ENCODE measurements around the gene C20orf96.
A peak's percentile ranks its signal among the peaks of the same experiment; 100 is the strongest.
"Not testable (repeated sequence)": the region's sequence is repeated elsewhere in the genome, so short reads cannot be mapped to it uniquely, and the experiment has no call there.

The C20orf96 gene, protein sequence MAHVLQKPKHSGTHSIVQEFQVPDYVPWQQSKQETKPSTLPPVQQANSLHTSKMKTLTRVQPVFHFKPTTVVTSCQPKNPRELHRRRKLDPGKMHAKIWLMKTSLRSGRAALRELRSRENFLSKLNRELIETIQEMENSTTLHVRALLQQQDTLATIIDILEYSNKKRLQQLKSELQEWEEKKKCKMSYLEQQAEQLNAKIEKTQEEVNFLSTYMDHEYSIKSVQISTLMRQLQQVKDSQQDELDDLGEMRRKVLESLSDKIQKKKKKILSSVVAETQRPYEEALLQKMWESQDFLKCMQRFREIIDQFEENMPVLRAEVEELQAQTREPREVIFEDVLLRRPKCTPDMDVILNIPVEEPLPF

DNA sequence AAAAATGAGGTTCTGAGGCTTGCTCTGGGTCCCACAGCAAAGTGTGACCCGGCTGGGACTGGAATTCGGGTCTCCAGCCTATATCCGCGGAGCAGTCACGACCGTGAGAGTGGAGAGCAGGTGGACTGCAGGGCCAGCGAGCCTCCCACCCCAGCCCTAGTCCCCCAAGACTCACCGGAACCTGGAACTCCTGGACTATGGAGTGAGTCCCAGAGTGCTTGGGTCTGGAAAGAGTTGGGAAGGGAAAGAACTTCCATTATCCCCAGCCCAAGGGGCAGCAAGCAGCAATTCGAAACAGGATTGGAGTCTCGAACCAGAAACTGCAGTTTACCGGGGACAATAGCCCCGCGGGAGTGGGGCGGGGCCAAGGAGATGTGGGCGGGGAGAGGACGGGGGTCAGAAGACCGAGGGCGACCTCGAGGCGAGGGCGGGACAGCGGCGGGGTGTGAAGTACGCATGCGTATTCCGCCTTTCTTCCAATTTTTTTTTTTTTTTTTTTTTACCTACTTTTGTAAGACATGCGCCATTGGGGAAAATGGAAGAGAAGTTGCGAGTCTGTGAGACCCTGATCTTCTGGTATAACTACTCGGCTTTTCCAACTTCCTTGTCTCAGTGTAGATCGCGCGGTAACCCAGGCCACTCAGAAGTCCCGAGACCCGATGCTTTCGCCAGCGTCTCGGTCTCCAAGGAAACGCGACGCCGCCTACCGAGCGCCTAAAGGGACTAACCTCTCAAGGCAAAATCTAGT, at the start of gene C20orf96:
C20orf96 (minus strand) TSS at position 667 of the 748 bp plus-strand sequence; CDS start at position 527, 140 bp downstream.
- peak; percentile 86 to 94 for DNase-seq

DNA sequence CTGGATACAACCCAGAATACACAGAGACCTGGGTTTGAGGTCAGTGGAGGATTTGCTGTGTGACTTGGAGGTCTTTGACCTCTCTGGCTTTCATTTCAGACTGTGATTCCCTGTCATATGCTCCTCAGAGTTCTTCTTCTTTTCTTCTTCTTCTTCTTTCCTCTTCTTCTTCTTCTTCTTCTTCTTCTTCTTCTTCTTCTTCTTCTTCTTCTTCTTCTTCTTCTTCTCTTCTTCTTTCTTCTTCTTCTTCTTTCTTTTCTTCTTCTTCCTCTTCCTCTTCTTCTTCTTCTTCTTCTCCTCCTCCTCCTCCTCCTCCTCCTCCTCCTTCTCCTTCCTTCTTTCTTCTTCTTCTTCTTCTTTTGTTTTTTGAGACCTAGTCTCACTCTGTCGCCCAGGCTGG, 45.5 kb upstream of the C20orf96 start:
- not testable (repeated sequence) for DNase-seq

DNA sequence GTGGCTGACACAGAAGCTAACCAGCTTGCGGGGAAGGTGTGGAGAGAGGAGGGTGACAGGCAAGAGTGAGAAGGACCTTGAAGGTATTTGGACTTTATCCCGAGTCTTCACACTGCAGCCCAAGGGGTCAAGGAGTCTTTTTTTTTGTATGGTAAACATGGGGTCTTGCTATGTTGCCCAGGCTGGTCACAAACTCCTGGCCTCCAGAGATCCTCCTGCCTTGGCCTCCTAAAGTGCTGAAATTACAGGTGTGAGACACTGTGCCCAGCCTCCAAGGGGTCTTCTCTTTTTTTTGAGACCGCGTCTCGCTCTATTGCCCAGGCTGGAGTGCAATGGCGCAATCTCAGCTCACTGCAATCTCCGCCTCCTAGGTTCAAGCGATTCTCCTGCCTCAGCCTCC, 44.0 kb upstream of the C20orf96 start:
- DNase-seq = no peak

DNA sequence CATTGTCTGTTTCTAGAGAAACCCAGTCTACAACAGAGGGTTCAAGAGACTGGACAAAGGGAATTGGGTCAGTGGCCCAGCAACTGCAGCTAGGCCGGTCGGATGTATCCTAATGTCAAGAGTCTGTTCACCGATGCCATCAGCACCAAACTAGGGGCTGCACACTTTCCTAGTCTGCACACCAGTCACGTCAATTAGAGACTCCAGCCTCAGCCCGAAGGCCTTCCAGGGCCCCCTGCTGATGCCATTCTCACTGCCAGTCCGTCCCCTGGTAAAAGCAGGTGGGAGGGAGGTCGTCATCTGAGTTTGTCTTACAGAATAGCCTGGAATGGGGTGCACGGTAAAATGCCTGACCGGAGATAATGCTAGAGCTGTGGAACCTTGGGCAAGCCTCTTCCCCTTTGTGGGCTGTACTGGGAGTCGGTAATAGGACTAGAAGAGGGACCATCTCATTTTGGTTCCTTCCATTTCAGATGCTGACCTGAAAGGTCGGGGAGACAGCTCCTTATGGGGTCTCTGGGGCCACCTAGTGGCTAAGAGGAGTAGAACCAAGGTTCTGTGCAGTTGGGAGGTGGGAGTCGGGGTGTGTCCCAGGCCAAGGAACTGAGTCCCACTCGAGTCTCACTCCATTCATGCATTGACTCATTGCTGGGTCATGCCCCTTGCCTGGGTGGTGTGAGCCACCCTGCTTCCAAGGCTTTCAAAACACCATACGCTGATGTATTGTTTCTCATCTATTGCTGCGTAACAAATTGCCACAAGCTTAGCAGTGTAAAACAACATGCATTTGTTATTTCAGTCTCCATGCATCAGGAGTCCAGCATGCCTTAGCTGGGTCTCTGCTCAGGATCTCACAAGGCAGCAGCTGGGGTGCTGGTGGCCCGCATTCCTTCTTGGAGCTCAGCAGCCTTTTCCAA, 39.9 kb upstream of the C20orf96 start:
- DNase-seq = peak; percentile 56 to 67

DNA sequence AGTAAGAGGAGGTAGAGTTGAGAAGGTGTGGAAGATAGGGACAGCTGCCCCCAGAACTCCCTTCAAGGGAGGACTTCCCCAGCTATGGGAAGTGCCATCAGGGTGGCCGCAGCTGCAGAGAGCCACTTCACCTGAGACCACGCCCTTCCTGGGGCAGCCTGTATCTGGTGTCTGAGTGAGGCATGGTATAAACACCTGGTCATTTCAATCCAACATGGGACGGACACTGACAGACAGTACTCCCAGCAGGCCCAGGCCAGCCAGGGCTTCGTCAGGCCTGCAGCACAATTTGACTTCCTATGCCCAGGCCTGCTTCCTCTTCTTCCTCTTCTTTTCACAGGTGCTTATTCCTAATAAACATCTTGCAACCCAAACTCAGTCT, 39.3 kb upstream of the C20orf96 start:
- no peak for DNase-seq

DNA sequence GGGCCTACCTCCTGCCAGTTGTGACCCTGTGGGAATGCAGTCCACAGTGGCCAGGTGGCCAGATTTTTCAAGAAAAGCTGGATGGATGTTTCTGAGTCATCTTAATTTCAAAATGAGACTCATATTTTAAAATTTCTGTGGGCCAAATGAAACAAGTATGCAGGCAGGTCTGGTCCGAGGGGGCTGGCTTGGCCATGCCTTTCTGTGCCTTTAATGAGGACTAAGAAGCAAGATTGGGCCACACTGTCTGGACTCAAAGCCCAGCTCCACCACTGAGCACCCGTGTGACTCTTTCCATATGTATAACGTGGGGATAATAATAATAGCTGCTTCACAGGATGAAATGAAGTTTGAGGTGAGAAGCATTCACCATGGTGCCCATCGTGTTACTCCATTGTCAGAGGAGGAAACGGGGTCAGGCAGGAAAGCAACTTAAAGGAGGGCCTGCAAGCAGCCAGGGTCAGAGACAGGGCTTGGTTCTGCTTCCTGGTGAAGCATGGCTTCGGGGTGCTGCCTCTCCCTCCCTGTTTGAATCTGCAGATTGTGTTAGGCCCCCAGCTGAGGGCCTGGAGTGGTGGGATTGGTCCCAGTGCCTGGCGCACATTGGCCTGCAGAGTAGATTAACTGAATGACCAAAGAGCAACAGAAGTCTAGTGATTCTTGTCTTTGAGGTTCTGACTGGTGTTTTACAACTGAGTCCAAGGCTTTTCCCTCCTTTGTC, 38.6 kb upstream of the C20orf96 start:
- no peak for DNase-seq

DNA sequence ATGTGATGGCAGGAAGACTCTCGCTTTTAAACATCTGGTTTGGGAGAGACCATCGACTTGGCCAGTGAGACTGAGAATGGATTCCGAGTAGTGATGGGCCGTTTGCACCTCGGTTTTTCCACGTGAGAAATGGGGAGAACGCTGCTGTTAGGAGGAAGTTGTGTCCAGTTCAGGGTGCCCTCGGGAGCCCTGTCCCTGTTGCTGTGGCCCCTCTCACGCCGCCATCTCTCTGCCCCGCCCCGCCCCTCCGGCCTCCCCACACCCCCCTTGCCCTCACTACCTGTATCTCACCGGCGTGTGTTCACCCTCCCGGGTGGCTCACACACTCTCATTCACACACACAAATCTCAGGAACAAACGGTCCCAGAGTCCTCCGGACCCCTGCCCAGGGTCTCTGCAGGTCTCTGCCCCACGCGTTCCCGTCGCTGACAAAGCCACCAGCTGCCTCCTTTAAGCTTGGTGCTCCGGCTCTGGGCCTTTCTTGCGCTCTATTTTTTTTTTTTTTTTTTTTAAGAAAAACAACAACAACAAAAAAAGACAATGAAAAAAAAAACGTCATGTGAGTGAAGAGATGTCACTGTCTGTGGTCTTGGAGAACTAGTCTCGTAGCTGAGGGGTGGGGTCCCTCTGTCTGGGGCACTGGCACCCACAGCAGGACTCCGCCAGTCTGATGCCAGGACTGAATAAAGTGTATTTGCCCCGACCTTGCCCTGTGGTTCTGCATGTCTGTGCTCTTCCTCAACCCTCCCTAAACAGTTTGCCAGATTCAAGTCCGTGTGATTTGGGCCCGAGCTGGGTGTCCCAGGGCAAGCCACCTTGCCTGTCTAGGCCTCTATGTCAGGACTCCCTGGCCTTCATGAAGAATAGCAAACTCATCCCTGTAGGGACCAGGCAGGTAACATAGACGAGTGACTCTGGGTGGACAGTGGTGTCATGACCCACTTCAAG, 37.8 kb upstream of the C20orf96 start:
- no peak for DNase-seq

DNA sequence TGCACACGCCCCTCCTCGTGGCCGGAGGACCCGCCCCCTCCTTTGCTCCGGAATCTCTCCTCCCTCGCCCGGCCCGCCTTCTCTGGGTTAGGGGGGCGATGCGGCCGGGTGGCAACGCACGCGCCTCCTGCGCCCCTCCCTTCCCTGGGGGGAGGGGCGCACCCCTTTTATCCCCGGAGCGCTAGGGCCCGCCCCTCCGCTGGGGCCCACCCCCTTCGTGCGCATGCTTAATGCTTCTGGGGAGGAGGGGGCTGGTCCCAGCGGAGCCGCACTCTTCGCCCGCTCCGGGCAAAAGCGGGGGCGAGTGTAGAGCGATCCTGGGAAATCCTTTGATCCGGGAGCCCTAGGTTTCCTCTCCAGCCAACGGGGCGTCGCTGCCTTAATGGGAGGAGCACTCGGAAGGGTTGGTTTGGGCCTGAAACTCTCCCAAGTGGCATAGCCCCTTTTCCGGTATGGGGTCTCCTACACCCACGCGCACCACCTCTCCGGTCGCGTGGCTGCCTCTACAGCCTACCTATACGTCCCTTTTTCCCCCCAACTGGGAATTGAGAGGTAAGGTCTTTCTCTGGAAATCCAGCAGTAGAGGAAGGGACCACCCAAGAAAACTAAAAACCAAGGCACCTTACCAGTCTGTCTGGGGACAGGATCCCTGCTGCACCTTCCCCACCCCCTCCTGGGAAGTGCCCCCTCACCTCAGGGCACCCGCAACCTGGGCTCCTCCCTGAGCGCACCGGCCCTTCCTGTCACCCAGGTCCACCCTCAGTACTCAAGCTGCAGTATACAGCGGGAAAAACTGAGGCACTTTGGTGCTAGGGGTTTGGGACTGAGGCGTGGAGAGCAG, 36.9 kb upstream of the C20orf96 start:
- DNase-seq = peak; percentile 65 to 77

DNA sequence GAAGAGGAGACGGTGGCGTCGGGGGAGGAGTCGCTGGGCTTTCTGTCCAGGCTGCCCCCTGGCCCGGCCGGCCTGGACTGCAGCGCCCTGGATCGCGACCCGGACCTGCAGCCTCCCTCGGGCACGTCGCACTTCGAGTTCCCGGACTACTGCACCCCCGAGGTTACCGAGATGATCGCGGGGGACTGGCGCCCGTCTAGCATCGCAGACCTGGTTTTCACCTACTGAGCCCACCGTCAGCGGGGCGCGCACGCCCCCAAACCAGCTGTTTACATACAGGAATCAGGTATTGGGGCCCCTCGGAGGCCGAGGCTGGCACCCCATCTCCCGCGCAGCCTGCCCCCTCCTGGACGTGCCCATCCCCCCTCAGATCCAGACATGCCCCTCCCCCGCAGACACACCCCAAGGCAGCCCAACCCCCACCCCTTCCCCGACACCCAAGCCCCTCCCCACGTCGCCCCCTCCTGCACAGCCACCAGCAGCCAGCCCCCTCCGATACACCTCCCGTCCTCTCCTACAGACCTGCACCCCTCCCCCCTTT, 36.2 kb upstream of the C20orf96 start:
- DNase-seq = no peak

DNA sequence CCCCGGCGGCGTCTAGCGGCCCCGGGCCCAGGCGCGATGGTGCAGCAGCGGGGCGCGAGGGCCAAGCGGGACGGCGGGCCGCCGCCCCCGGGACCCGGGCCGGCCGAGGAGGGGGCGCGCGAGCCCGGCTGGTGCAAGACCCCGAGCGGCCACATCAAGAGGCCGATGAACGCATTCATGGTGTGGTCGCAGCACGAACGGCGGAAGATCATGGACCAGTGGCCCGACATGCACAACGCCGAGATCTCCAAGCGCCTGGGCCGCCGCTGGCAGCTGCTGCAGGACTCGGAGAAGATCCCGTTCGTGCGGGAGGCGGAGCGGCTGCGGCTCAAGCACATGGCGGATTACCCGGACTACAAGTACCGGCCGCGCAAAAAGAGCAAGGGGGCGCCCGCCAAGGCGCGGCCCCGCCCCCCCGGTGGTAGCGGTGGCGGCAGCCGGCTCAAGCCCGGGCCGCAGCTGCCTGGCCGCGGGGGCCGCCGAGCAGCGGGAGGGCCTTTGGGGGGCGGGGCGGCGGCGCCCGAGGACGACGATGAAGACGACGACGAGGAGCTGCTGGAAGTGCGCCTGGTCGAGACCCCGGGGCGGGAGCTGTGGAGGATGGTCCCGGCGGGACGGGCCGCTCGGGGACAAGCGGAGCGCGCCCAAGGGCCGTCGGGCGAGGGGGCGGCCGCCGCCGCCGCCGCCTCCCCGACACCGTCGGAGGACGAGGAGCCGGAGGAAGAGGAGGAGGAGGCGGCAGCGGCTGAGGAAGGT, 35.5 kb upstream of the C20orf96 start:
- peak; percentile 51 to 60 for DNase-seq

DNA sequence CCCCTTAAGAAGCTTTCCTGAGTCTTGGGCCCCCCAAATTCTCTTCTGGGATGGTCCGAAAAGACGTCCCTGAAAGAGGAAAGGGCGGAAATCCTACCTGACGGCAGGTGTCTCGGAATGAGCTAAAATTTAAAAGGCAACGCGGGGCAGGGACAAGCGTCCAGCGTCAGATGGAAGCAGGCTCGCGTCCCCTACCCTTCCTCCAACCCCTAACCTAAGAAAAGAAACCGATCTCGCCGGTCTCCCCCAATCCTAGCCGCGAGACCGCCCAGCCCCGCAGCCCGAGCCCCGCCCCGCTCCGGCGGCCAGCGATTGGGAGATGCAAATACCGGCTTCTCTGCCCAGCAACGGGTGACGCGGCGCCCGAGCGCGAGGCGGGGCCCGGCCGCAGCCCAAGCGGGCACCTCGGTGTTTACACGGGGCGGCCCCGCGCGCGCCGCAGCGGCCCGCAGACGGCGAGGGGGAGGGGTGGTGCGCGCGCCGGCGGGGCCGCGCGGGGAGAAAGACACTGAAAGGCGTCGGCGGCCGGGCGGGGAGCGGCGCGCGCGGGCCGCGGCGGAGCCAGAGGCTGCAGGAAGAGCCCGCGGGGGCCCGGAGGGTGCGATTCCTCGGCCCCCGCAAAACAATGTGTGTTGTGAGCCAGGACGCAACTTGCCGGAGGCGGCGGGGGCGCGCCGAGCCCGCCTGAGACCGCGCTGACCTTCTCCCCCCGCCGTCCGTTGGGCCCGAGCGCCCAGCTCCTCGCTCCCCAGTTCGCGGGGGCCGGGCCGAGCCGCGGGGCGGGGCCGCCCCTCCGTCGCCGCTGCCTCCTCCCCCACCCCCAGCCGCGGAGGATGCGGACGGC, 34.7 kb upstream of the C20orf96 start, which contains the start of gene SOX12:
SOX12 (plus strand) TSS at position 508 of the 844 bp plus-strand sequence. CDS start 373 bp downstream, outside the sequence.
- DNase-seq = peak; percentile 98 to 99

DNA sequence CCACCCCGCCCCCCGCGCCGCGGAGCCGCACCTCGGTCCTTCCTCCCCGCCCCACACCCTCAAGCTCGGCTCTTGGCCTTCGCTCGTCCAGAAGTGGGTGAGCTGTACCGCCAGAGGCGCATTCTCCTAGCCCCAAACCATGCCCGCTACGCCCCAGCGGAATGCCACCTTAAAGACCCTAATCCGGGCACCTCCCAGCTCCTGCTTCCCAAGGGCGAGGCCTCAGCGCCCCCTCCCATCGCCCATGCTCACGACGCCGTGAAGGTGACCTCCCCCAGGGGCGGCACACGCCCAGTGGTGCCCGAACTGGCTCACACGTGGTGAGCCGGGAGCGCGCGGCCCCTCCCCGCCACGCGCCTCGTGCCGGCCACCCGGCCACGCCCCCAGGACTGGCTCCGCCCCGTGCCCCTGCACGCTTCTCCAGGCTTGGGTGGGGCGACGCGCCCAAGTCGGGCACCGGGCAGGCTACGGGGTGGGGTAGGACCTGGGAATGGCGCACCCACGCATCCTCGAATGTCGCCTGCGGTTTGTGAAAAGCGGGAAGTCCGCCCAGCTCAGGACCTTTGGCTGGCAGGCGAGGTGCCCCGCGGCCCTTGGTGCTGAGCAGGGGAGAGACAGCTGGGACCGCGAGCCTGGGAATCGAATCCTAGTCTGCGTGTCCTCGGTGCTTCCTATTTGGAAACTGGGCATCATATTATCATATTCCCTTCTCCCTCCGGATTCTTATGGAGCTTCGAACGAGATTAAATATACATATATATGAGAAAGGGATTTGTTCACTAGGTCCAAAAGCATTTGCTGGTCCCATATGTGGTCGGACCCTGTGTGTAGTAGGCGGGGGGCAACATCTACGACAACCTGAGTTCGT, 33.9 kb upstream of the C20orf96 start:
- peak; percentile 92 to 96 for DNase-seq

DNA sequence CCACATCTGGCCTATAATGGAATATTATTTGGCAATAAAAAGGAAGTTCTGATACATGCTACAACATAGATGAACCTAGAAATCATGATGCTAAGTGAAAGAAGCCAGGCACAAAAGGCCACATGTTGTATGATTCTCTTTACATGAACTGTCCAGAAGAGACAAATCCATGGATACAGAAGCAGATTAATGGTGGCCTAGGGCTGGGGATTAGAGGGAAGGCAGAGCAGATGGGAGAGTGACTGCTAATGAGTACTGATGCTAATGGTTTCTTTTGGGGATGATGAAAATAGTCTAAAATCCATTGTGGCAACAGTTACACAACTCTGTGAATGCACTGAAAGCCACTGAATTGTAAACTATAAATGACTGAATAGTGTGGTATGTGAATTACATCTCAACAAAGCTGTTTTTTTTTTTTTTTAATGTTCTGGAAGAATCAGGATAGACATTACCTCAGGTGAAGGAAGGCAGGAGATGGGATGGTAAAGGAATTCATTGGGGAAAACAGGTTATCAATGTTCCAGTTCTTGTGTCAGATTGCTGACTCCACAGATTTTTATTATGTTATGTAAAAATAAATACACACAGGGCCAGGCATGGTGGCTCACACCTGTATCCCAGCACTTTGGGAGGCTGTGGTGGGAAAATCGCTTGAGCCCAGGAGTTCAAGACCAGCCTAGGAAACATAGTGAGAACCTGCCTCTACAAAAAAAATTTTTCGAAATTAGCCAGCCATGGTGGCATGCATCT, 25.9 kb upstream of the C20orf96 start:
- no peak for DNase-seq

DNA sequence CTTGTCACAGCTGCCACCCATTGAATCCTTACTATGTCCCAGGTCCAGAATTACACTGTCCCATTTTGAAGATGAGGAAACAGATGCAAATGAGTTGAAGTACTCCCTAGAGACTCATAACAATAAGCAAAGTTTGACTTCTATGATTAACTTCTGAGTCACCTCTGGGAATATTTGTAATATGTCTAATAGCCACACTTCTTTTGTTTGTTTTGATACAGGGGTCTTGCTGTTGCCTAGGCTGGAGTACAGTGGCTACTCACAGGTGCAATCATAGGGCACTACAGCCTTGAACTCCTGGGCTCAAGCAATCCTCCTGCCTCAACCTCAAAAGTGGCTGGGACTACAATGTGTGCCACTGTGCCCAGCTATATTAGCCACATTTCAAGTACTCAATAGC, 23.4 kb upstream of the C20orf96 start:
- no peak for DNase-seq

DNA sequence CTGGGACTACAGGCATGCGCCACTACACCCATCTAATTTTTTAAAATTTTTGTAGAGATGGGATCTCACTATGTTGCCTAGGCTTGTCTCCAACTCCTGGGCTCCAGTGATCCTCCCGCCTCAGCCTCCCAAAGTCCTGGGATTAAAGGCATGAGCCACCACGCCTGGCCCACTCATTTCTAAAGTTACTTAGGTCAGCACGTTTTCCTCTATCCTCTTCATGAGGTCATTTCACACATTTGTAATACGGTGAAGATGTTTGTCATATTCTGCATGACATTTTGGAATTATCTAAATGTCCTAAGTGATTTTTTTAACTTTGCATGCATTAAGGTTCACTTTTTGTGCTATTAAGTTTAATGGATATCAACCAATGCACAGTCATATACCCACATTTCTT, 22.9 kb upstream of the C20orf96 start:
- no peak for DNase-seq

DNA sequence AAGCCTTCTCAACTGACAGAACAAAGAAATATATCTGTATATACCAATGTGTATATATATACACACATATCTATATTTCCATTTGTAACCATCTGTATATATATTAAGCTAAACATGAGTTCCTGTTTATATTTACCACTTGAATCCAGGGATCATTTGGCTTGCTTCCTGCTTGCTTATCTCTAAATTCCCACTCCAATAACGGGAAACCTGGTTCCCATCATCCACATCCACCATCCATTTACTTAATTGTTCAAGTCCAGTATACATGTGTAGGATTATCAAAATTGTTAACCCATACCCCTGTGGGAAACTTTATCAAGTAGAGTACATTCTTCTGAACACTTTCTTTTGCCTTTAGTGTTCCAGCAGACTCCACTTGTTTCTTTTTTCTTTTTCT, 22.3 kb upstream of the C20orf96 start:
- DNase-seq = no peak
